ENCODE data around the gene LRMDA.

LRMDA gene

DNA sequence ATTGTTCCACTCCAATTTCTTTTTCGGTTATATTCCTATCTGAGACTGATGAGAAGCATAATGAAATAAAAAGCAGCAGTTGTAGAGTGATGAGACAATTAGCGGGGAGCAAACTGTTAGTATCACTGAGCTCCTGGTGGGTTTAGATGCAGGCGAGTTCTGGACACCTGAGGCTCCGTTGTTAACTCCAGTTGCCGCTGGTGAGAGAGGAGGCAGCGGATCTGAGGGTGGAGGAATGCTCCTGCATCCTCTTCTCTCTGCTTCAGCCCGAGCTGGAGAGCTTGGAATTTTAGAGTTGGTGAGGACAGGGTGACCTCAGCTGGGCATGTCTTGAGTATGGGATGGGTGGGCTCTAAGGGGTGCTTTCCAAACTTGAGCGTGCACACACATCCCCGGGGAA, 31.4 kb downstream of the LRMDA start:
- DNase-seq = no peak
- Mint-ChIP-seq H3K36me3 (no peaks in the 10 kb centered on the region), H3K4me3 (no peak overlapping the region), H3K27me3 (no peaks in the 10 kb centered on the region), H3K4me1 (no peaks in the 10 kb centered on the region), H3K27ac (no peak overlapping the region), H3K9me3 (no peaks in the 10 kb centered on the region)
- CTCF ChIA-PET = no interaction called here

GRCh38 chr10:75464478-75465449, 33.3 kb downstream of the LRMDA start:
- H3K4me3 Mint-ChIP-seq = no peak overlapping the region
- CTCF ChIA-PET = no interaction called here
- H3K27me3 Mint-ChIP-seq = no peaks in the 10 kb centered on the region

DNA sequence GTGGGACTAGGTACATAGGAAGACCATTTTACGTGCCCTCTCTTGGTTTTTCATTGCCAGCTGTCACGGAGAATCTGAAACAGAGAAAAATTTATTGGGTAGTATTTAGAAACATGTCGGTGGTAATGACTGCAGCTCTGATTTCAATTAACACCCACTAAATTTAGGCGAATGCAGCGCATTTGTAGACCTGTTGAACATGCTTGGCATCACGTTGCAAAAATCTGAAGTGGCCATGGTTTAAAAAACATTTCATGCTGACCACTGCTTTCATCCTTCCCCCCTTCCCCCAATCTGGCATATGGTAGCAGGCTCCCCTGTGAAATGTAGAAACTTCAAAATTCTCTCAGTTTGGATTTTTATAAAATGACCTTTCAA, 34.0 kb downstream of the LRMDA start:
- DNase-seq = no peak
- no peak overlapping the region for H3K4me3 Mint-ChIP-seq
- no peaks in the 10 kb centered on the region for H3K27me3 Mint-ChIP-seq
- H3K4me1 Mint-ChIP-seq = no peaks in the 10 kb centered on the region
- H3K36me3 Mint-ChIP-seq = no peaks in the 10 kb centered on the region
- CTCF ChIA-PET = no interaction called here
- H3K27ac Mint-ChIP-seq = no peak overlapping the region
- H3K9me3 Mint-ChIP-seq = no peaks in the 10 kb centered on the region

More at GRCh38 chr10:75464478-75465449, 33.3 kb downstream of the LRMDA start:
- no peak for DNase-seq
- Mint-ChIP-seq H3K9me3 (no peaks in the 10 kb centered on the region), H3K4me1 (no peaks in the 10 kb centered on the region), H3K36me3 (no peaks in the 10 kb centered on the region), H3K27ac (no peak overlapping the region)

DNA sequence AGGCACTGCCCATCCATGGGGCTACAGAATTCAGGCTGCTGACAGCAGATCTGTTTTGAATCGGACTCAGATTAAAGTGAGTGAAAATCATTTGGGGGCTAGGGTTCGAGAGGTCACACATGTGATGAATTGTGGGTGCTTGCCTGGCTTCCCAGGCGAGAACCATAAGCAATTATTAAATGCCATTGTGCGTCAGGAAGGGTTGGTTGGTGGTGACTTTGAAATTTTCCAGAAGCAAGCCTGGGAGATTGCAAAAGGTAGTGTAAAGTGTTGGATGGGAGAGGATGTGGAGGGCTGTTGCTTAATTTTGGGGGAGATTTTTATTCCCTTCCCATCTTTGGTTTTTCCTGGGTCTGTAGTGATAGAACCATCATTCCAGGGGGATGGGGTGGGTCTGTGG, 34.6 kb downstream of the LRMDA start:
- Mint-ChIP-seq H3K36me3 (no peaks in the 10 kb centered on the region), H3K27ac (no peak overlapping the region), H3K27me3 (no peaks in the 10 kb centered on the region), H3K4me1 (no peaks in the 10 kb centered on the region), H3K4me3 (no peak overlapping the region), H3K9me3 (no peaks in the 10 kb centered on the region)
- CTCF ChIA-PET = no interaction called here
- no peak for DNase-seq

GRCh38 chr10:75466886-75467285, 35.5 kb downstream of the LRMDA start:
- Mint-ChIP-seq H3K4me3 (no peak overlapping the region), H3K36me3 (no peaks in the 10 kb centered on the region), H3K9me3 (no peaks in the 10 kb centered on the region), H3K27me3 (no peaks in the 10 kb centered on the region), H3K4me1 (no peaks in the 10 kb centered on the region), H3K27ac (no peak overlapping the region)
- CTCF ChIA-PET = no interaction called here
- no peak for DNase-seq

DNA sequence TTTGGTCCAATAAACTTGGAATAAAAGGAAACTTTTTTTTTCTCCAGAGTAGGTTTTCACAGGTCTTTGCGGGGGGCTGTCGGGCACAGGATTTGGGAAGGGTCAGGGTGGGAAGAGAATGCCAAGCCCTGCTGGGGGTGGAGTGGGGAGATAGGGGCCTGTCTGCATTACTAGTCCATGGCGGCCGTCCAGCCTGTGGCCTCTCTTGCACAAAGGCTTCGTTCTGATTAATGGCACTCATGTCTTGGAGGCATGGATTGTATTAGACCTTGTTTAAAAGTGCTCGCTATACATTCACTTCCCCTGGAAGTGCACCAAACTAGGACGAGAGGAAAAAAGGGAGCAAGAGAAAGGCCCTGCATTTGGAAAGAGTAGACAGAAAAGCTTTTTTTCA, 37.2 kb downstream of the LRMDA start:
- H3K27me3 Mint-ChIP-seq = no peaks in the 10 kb centered on the region
- CTCF ChIA-PET = no interaction called here
- no peak overlapping the region for H3K27ac Mint-ChIP-seq
- DNase-seq = no peak
- no peak overlapping the region for H3K4me3 Mint-ChIP-seq
- no peaks in the 10 kb centered on the region for H3K4me1 Mint-ChIP-seq
- H3K9me3 Mint-ChIP-seq = no peaks in the 10 kb centered on the region
- no peaks in the 10 kb centered on the region for H3K36me3 Mint-ChIP-seq

DNA sequence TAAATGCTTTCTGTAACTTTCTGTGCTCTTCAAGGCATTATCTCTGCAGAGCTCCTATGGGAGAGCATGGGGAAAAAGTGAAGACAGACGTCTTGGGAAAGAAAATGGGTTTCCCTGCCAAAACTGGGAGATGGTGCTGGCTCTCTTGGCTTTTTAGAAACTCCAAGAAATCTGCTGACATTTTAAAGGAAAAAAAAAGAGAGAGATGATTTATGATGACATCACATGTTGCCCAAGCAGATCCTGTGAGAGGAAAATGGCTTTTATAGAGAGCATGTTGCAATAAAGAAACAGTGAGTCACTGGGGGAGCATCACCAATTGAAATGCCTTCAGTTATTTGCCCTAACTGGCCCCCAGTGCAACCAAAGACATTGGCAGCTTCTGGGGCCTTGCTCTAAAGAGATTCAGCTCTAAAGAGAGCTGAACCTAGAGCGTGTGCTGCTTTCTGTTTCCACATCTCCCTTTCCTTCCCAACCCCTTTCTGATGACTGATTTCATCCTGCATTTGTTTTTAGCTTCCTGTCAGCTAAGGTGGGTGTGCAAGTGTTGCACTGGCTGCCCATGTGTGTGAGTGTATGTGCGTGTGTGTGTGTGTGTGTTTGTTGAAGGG, 37.7 kb downstream of the LRMDA start:
- no peak overlapping the region for H3K27ac Mint-ChIP-seq
- DNase-seq = no peak
- CTCF ChIA-PET = no interaction called here

DNA sequence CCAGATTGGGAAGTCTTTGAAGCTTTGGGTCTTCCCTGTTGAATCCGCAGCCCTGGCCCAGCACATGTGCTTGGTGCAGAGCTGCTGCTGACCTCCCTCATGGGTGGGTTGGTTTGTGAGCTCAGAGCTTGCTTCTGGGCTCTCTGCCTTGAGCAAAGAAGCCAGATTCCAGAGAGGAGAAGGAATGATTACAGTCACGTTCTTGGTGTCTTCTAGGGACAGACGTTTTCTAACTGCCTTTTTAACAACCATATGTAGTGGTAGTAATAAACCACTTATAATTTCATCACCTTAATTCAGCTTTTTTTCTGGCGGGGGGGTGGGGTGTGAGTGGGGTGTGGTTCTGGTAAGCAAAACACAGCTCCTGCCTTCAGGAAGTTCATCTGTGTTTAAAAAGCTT, 39.5 kb downstream of the LRMDA start:
- Mint-ChIP-seq H3K27ac (no peak overlapping the region), H3K4me3 (no peak overlapping the region), H3K4me1 (no peaks in the 10 kb centered on the region), H3K9me3 (no peaks in the 10 kb centered on the region), H3K27me3 (no peaks in the 10 kb centered on the region), H3K36me3 (no peaks in the 10 kb centered on the region)
- CTCF ChIA-PET = no interaction called here
- DNase-seq = no peak

More for the DNA sequence above, 37.7 kb downstream of the LRMDA start:
- H3K27me3 Mint-ChIP-seq = no peaks in the 10 kb centered on the region
- H3K4me1 Mint-ChIP-seq = no peaks in the 10 kb centered on the region
- no peak overlapping the region for H3K4me3 Mint-ChIP-seq
- H3K9me3 Mint-ChIP-seq = no peaks in the 10 kb centered on the region
- no peaks in the 10 kb centered on the region for H3K36me3 Mint-ChIP-seq

DNA sequence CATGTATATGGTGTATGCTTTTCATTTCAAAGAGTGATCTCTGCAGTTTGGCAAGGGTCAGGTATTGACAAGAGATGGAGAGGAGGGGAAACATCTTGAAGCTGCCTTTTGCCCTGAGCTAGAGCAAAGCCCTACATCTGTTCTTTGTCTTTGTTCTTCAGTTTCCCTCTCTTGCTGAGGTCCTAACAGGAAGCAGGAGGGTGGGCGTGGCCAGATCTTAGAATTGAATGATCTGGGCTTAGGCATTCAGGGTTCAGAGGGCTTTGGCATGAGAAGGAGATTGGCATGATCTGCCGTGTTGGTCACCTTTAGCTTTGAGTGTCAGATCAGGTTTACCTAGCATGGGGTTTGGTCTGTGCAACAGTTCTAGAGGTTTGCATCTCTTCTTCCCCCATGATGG, 41.3 kb downstream of the LRMDA start:
- Mint-ChIP-seq H3K4me1 (no peaks in the 10 kb centered on the region), H3K9me3 (no peaks in the 10 kb centered on the region), H3K27ac (no peak overlapping the region), H3K4me3 (no peak overlapping the region), H3K27me3 (no peaks in the 10 kb centered on the region), H3K36me3 (no peaks in the 10 kb centered on the region)
- CTCF ChIA-PET = no interaction called here
- DNase-seq = no peak

DNA sequence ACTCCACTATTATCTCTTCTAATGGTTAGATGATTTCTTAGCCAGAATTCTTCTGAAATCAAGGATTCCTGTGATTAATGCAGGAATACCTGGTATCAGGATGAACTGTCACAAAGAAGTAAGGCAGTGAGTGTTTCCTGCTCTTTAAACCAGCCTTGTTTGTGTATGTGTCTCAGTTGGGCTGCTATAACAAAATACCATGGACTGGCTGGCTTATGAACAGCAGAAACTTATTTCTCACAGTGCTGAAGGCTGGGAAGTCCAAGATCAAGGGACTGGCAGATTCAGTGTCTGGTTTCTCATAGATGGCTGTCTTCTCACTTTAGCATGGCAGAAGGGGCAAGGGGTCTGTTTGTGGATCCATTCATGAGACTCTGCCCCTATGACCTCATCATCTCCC, 42.7 kb downstream of the LRMDA start:
- no peaks in the 10 kb centered on the region for H3K27me3 Mint-ChIP-seq
- H3K4me3 Mint-ChIP-seq = no peak overlapping the region
- no peaks in the 10 kb centered on the region for H3K4me1 Mint-ChIP-seq
- no peak for DNase-seq
- no peaks in the 10 kb centered on the region for H3K36me3 Mint-ChIP-seq
- H3K9me3 Mint-ChIP-seq = no peaks in the 10 kb centered on the region
- no peak overlapping the region for H3K27ac Mint-ChIP-seq
- CTCF ChIA-PET = no interaction called here

GRCh38 chr10:75475460-75476182, 44.2 kb downstream of the LRMDA start:
- no peak for DNase-seq
- no peaks in the 10 kb centered on the region for H3K4me1 Mint-ChIP-seq
- CTCF ChIA-PET = no interaction called here
- H3K4me3 Mint-ChIP-seq = no peak overlapping the region
- no peaks in the 10 kb centered on the region for H3K9me3 Mint-ChIP-seq
- no peak overlapping the region for H3K27ac Mint-ChIP-seq
- H3K36me3 Mint-ChIP-seq = no peaks in the 10 kb centered on the region
- H3K27me3 Mint-ChIP-seq = no peaks in the 10 kb centered on the region

DNA sequence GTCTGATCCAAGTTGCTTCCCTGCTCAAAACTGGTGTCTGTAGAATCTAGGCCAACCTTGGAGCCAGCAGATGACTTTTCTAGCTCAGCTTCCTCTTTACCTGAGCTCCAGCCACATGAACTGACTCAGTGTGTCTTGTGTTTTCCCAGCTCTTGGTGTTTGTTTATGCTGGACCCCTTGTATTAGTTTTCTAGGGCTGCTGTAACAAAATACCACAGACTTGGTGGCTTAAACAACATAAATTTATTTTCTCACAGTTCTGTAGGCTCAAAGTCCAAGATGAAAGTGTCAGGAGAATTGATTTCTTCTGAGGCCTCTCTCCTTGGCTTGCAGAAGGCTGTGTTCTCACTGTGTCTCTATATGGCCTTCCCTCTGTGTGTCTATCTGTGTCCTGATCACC, 45.1 kb downstream of the LRMDA start:
- no peak overlapping the region for H3K27ac Mint-ChIP-seq
- no peak for DNase-seq
- H3K4me3 Mint-ChIP-seq = no peak overlapping the region
- H3K9me3 Mint-ChIP-seq = no peaks in the 10 kb centered on the region
- H3K4me1 Mint-ChIP-seq = no peaks in the 10 kb centered on the region
- CTCF ChIA-PET = no interaction called here
- H3K27me3 Mint-ChIP-seq = no peaks in the 10 kb centered on the region
- H3K36me3 Mint-ChIP-seq = no peaks in the 10 kb centered on the region

DNA sequence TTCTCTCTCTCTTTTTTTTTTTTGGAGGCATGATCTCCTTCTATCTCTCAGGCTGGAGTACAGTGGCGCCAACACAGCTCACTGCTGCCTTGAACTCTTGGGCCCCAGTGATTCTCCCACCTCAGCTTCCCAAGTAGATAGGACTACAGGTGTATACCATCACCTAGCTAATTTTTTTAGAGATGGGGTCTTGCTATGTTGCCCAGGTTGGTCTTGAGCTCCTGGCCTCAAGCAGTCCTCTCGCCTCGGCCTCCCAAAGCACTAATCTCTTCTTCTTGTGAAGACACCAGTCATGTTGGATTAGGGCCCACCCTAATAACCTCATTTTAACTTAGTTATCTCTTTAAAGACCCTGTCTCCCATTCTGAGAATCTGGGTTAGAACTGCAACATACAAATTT, 45.6 kb downstream of the LRMDA start:
- H3K27ac Mint-ChIP-seq = no peak overlapping the region

DNA sequence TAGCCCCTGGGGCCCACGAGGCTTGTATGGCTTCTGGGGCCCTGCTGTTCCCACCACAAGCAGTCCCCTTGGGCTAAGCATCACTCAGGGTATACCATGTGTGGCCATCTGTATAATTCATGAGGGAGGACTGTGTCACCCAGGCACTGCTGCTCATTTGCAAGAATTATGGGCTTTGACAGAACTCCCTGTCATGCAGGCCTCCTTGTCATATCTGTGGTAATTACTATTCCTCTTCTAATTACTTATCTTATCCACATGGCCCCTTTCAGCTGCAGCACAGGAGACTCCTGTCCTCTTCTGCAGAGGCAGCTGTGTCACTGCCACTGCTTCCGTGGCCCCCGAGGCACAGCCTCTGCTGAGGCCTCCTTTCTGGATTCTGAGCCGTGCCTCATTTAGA, 46.3 kb downstream of the LRMDA start:
- no peaks in the 10 kb centered on the region for H3K27me3 Mint-ChIP-seq
- no peaks in the 10 kb centered on the region for H3K4me1 Mint-ChIP-seq
- no peak overlapping the region for H3K4me3 Mint-ChIP-seq
- DNase-seq = no peak
- no peaks in the 10 kb centered on the region for H3K36me3 Mint-ChIP-seq
- H3K27ac Mint-ChIP-seq = no peak overlapping the region
- H3K9me3 Mint-ChIP-seq = no peaks in the 10 kb centered on the region
- CTCF ChIA-PET = no interaction called here

More for the DNA sequence above, 45.6 kb downstream of the LRMDA start:
- H3K4me1 Mint-ChIP-seq = no peaks in the 10 kb centered on the region
- H3K9me3 Mint-ChIP-seq = no peaks in the 10 kb centered on the region
- no peak overlapping the region for H3K4me3 Mint-ChIP-seq
- no peaks in the 10 kb centered on the region for H3K27me3 Mint-ChIP-seq
- H3K36me3 Mint-ChIP-seq = no peaks in the 10 kb centered on the region
- CTCF ChIA-PET = no interaction called here
- no peak for DNase-seq

GRCh38 chr10:75480374-75480773, 49.0 kb downstream of the LRMDA start:
- CTCF ChIA-PET = no interaction called here
- H3K9me3 Mint-ChIP-seq = no peaks in the 10 kb centered on the region

More at GRCh38 chr10:75480374-75480773, 49.0 kb downstream of the LRMDA start:
- Mint-ChIP-seq H3K4me1 (no peaks in the 10 kb centered on the region), H3K36me3 (no peaks in the 10 kb centered on the region), H3K27ac (no peak overlapping the region), H3K4me3 (no peak overlapping the region), H3K27me3 (no peaks in the 10 kb centered on the region)
- no peak for DNase-seq
